Epithelial cell of esophagus (primary cell): ENCODE measurements around the gene EML4.
"Not testable (repeated sequence)": the region's sequence is repeated elsewhere in the genome, so short reads cannot be mapped to it uniquely, and the experiment has no call there.

Experiments used
- DNase-seq: peaks from one replicate; pipeline ENCODE4 v3.0.0; 2010; ENCODE audit warnings: low read depth
- H3K4me3 ChIP-seq: 2 replicates; pipeline ENCODE4 v1.5.1; 2011; ENCODE audit warnings: mild to moderate bottlenecking, low read length, control low read depth
- TF ChIP-seq, protein P1 (sequence below): IDR thresholded peaks from 2 replicates; pipeline ENCODE4 v1.5.1; 2011; ENCODE audit warnings: low read depth, mild to moderate bottlenecking, low read length, control low read depth, inconsistent platforms; ENCODE audit not compliant: insufficient read depth; ENCODE audit errors: missing control alignments

EML4 gene

DNA sequence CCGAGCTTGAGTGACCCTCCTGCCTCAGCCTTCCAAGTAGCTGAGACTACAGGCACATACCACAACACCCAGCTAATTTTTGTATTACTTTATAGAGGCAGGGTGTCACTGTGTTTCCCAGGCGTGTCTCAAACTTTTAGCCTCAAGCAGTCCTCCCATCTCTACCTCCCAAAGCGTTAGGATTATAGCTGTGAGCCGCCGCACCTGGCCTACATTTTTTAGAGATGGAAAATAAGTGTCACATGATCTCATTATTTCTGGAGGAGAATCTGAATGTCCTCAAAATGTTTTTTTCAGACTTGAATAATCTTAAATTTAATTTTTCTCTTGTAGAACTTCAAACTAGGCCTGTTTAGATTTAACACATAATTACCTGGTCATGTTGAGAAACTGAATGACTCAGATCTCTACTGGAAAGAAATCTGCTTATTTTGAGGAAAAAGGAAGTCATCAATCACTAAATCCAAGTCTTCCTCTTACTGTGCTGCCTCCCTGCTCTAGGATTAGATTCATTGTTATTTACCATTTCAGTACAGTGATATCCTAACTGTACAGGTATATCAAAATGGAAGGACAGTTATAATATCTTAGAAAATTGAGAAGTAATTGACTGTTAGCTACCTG lies 99.5 kb downstream of the EML4 start:
- DNase-seq: peak; percentile 20
- TF ChIP-seq, protein P1, sequence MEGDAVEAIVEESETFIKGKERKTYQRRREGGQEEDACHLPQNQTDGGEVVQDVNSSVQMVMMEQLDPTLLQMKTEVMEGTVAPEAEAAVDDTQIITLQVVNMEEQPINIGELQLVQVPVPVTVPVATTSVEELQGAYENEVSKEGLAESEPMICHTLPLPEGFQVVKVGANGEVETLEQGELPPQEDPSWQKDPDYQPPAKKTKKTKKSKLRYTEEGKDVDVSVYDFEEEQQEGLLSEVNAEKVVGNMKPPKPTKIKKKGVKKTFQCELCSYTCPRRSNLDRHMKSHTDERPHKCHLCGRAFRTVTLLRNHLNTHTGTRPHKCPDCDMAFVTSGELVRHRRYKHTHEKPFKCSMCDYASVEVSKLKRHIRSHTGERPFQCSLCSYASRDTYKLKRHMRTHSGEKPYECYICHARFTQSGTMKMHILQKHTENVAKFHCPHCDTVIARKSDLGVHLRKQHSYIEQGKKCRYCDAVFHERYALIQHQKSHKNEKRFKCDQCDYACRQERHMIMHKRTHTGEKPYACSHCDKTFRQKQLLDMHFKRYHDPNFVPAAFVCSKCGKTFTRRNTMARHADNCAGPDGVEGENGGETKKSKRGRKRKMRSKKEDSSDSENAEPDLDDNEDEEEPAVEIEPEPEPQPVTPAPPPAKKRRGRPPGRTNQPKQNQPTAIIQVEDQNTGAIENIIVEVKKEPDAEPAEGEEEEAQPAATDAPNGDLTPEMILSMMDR: no peak

DNA sequence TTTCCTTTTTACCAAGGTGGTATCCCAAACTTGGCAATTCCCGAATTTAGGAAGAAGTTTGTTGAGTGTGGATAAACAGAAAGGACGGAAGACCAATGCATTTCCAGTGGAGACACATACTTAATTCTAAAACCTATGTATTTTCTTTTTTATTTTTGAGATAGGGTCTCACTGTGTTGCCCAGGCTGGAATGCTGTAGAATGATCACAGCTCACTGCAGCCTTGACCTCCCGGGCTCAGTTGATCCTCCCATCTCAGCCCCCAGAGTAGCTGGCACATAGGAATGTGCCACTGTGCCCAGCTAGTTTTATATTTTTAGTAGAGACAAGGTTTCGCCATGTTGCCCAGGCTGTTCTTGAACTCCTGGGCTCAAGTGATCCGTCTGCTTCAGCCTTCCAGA lies 101.6 kb downstream of the EML4 start:
- no peak for DNase-seq
- TF ChIP-seq, protein P1: no peak

More for the DNA sequence above, 99.5 kb downstream of the EML4 start:
- no peak overlapping the region for H3K4me3 ChIP-seq

DNA sequence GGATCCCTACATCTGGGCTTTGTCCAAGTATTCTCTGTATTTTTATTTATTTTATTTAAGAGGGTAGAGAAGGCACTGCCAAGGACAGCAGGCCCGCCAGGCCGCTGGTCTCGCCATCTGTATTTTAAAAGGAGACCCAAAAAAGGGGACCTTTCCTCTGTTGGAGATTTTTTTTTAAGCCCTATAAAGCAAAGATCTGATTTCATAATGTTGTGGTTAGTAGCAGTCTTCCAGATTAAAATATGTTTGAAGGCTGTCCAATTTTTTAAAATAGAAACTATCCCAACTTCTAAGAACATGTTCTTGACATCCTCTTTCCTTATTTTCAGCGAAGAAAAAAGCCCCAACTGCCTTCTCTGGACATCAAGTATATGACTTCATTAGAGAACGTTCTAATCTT lies 102.1 kb downstream of the EML4 start:
- H3K4me3 ChIP-seq, DNase-seq: not testable (repeated sequence)

More for the DNA sequence above, 101.6 kb downstream of the EML4 start:
- no peak overlapping the region for H3K4me3 ChIP-seq

DNA sequence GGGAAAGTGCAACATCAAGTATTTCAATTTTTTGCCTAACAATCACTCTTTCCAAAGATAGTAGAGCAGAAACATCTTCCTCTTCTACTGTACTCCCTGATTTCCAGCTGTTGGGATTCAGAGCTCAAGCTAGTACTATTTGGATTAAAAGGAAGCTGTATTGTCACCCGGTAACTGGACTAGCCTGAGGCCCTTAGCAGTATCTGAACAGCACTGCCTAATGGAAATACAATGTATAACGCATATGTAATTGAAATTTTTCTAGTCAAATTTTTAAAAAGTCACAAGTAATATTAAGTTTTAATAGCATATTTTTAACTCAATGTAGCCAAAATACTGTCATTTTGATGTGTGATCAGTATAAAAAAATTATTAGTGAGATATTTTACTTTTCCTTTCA lies 105.7 kb downstream of the EML4 start:
- no peak overlapping the region for H3K4me3 ChIP-seq
- no peak for DNase-seq
- TF ChIP-seq, protein P1: no peak

DNA sequence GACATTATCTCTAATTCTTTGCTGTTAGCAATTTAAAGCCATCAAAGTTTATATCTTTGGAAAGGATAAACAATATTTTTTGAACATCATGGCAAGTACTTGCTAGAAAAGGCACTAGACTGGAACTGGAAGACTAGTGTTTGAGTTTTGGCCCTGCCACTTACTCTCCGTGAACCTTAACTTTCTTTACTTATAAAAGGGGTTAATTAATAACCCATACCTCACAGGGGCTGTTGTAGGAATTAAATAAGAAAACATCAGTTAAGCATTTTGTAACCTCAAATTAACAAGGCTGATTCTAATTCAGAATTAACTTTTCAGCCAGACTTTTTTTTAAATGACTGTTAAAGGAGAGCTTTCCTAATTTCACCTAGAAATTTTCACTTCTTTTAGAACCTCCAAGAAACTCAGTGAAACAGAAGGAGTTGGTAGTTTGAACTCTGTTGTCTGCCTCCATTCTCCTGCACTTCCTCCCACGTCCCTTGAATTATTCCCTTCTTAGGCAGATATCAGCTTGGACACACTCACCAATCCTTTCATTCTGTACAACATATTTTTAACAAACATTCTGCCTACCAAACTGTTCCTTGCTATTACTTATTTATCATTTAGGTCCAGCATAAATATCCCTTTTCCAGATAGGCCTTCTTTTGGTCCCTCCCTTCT lies 112.4 kb downstream of the EML4 start:
- TF ChIP-seq, protein P1: no peak
- no peak for DNase-seq
- H3K4me3 ChIP-seq: no peak overlapping the region

DNA sequence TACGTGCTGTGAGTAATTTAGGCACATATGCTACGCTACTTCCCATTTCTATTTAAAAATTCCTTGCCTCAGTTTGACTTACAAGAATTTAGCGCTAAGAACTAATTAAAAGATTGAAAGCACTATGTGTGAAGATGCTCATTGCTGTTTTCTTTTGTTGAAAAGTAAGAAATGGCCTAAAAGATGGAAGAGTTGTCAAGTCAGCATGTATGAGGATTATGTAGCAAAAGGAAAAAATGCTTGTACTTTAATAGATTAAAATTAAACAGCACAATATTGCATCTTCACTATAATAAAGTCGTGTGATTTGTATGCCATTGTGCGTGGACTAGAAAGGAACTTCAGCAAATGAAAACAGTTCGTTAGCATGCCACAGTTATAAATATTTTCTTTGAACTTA lies 114.9 kb downstream of the EML4 start:
- TF ChIP-seq, protein P1: no peak
- DNase-seq: no peak
- H3K4me3 ChIP-seq: no peak overlapping the region

DNA sequence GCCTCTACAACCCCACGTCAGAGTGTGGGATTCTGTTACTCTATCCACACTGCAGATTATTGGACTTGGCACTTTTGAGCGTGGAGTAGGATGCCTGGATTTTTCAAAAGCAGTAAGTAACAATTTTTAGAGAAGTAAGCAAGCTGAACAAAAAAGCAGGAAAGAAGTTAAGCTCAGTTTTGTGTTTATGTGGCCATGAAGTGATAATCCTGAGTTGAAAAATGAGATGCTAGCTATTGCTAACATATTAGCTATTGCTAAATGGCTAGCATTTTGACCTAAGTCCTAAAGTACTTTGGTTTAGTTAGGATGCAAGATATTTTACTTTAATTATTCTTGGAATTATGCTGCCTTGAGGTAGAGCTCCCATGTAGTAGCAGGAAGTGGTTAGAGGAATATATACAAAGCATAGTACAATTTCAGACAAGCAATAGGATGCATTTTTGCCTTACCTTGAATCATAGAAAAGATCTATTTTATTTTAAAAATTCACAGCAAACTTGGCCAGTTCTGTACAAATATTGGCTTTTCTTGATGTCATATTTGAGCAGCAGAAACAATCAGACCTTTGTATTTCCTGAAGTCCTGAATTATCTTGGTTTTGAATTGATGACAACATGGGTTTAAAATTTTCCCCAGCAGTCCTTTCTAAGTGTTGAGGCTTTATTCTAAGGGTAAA lies 117.3 kb downstream of the EML4 start:
- DNase-seq: no peak
- H3K4me3 ChIP-seq: no peak overlapping the region
- TF ChIP-seq, protein P1: no peak
